Bronchial epithelial cell (primary cell): ENCODE results near the gene MXI1. TPM values are rescaled to one million over a fixed set of nuclear protein-coding genes. Genes with fewer than 3 reads are reported as not detected.

ENCODE experiments used
- DNase-seq: peaks from one replicate; pipeline ENCODE4 v3.0.0-alpha.2; 2010; ENCODE audit warnings: low read depth
- FAIRE-seq: peaks from 2 replicates; lab custom pipeline; 2011; peaks lifted over from hg19 to GRCh38; lab: Jason Lieb, UNC
- H3K27me3 ChIP-seq: 2 replicates; pipeline ENCODE4 v1.5.1; 2011; ENCODE audit warnings: low read length; ENCODE audit not compliant: control insufficient read depth, insufficient read depth
- H3K36me3 ChIP-seq: 2 replicates; pipeline ENCODE4 v1.5.1; 2011; ENCODE audit warnings: low read length; ENCODE audit not compliant: control insufficient read depth, insufficient read depth
- H3K4me3 ChIP-seq: 2 replicates; pipeline ENCODE4 v1.5.1; 2011; ENCODE audit warnings: mild to moderate bottlenecking, low read depth, low read length, control low read depth
- total RNA-seq: library from RNA; depleted of rRNA; stranded (reverse); fragments of >200 nt; gene quantifications from 2 replicates; pipeline ENCODE4 v1.2.1, GENCODE V29; 2014
- TF ChIP-seq, protein P1 (sequence below): IDR thresholded peaks from 2 replicates; pipeline ENCODE4 v1.5.1; 2011; ENCODE audit warnings: mild to moderate bottlenecking, moderate library complexity, low read length, control low read depth, inconsistent platforms; ENCODE audit not compliant: insufficient read depth, severe bottlenecking

The MXI1 gene
- total RNA-seq, 1 donor from 2014 or later = 48.7 TPM

DNA sequence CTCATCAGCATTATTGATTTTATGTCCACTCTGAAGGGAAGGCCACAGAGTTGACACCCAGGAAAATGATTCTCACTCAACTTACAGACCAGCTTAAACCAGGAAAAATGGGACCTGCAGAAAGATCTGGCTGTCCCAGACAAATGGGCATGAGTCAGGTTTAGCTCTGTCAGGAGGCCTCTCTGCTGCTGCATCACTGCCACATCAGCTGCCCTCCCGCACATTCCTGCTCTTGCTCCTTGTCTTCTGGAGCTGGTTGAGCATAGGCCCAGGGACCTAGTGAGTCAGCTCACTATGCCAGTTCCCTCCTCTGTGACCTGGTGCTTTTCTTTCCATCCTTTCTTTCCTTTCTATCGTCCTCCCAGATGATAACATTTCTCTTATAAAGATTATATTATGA is 116.1 kb downstream of the MXI1 start:
- Histone ChIP-seq H3K4me3 (no peak overlapping the region), H3K27me3 (no peaks in the 10 kb centered on the region), H3K36me3 (no peaks in the 10 kb centered on the region)
- peak; percentile 87 for DNase-seq
- no peak for FAIRE-seq
- TF ChIP-seq, protein P1, sequence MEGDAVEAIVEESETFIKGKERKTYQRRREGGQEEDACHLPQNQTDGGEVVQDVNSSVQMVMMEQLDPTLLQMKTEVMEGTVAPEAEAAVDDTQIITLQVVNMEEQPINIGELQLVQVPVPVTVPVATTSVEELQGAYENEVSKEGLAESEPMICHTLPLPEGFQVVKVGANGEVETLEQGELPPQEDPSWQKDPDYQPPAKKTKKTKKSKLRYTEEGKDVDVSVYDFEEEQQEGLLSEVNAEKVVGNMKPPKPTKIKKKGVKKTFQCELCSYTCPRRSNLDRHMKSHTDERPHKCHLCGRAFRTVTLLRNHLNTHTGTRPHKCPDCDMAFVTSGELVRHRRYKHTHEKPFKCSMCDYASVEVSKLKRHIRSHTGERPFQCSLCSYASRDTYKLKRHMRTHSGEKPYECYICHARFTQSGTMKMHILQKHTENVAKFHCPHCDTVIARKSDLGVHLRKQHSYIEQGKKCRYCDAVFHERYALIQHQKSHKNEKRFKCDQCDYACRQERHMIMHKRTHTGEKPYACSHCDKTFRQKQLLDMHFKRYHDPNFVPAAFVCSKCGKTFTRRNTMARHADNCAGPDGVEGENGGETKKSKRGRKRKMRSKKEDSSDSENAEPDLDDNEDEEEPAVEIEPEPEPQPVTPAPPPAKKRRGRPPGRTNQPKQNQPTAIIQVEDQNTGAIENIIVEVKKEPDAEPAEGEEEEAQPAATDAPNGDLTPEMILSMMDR = no peak

DNA sequence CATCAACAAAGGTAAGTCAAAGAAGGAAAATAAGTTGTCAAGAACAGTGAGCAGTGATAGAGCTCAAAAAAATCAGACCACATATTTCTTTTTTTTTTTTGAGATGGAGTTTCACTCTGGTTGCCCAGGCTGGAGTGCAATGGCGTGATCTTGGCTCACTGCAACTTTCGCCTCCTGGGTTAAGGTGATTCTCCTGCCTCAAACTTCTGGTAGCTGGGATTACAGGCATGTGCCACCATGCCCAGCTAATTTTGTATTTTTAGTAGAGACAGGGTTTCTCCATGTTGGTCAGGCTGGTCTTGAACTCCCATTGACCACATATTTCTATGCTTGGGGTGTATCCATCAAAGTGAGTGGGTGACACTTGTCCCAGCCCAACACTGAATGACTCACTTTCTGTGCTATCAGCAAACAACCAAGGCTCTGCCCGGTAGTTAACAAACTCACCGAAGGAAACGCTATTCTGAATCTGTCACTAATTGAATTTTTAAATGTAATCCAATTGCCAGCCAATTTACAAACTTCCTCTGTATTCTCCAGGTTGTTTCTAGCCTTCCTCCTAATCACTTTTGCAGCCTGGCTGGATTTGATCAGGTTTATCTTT is 116.9 kb downstream of the MXI1 start:
- no peak overlapping the region for H3K4me3 ChIP-seq
- FAIRE-seq = no peak
- H3K36me3 ChIP-seq = no peaks in the 10 kb centered on the region
- TF ChIP-seq, protein P1 = no peak
- peak; percentile 70 for DNase-seq
- no peaks in the 10 kb centered on the region for H3K27me3 ChIP-seq

DNA sequence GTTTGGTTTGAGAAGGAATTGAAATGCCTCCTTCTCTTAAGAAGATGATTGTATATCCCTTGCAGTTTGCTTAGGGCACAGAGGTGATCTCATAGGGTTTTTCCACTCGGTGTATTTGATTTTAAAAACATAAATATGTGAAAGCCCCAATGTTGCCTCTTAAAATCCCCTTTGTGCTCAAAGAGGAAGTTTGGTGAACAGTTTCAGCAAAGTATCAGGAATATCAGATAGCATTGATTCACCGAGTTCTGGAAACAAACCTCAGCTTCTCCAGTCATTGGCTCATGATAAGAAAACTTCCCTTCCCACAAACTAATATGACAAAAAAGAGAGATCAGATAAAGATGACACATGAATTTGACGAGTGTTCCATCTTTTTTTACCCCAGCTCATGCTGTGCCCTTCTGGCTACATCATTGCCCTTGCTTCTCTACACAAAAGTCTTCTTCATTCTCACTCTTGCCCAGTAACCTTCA is 117.4 kb downstream of the MXI1 start:
- H3K4me3 ChIP-seq = no peak overlapping the region
- DNase-seq (no peak), FAIRE-seq (no peak)
- no peaks in the 10 kb centered on the region for H3K27me3 ChIP-seq
- H3K36me3 ChIP-seq = no peaks in the 10 kb centered on the region
- TF ChIP-seq, protein P1 = no peak

DNA sequence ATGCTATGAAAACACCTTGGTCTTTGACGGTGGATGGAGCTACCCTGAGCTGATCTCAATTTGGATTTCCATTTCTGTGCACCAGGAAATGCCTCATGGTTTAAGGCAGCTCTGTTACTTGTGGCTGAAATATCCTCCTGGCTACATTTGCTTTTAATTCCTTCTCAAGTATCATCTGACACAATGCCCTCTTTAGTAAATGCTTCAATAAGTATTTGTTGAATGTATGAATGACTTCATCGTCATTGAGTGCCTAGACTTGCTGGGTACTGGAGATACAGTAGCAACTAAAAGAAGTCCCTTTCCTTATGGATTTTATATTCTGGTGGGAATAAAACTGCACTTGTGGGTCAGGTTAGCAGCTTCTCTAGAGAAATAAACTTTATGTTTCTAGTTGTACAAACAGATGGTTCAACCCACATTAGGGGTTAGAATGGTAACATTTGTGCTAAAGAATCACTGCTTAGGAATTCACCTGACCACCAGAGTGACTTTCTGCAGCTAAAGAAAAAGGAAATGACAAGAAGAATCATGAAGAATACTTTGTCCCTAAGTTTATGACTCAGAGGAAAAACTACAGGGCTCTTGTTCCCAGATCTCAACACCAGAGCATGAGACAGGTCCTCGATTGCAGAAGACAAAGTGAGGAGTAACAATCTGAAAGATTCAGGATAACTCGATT is 119.1 kb downstream of the MXI1 start:
- no peak overlapping the region for H3K4me3 ChIP-seq
- TF ChIP-seq, protein P1 = no peak
- FAIRE-seq (no peak), DNase-seq (peak; percentile 67)
- H3K27me3 ChIP-seq = no peaks in the 10 kb centered on the region
- H3K36me3 ChIP-seq = no peaks in the 10 kb centered on the region

DNA sequence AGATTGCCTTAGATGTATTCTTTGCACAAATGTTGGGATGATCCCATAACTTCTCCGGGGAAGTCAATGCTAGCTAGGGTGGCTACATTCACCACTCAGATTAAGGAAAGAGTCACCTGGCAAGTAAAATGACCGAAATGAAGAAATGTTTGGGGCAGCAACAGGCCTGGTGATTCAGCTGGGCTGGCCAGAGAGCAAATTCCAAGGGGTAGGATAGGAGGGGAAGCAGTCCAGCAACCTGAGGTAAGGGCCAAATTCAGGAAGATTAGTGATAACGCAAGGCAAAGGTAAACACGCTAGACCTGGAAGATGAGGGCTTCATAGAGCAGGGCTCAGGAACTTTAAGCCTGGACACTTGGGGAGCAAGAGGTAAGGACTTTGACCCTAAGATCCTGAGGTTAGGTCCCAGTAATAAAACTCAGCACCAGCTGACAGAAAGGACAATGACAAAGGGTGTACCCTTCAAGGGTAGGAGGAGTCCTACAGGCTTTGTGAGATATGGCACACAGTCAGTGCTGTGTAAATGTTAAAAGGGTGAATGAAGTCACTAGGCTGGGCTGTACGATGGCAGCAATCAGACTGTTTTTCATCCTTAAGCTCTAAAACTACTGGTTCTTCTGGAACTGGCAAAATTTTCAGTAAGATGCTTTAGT is 120.0 kb downstream of the MXI1 start:
- FAIRE-seq = peak; percentile 86
- Histone ChIP-seq H3K36me3 (no peaks in the 10 kb centered on the region), H3K4me3 (no peak overlapping the region)

More for the DNA sequence above, 120.0 kb downstream of the MXI1 start:
- no peaks in the 10 kb centered on the region for H3K27me3 ChIP-seq
- TF ChIP-seq, protein P1 = no peak
- DNase-seq = no peak
